Mesendoderm (in vitro differentiated cells): ENCODE results near the gene CRACDL.

ENCODE experiments used
- DNase-seq: peaks from one replicate; pipeline ENCODE4 v3.0.0; 2013
- H2AK5ac ChIP-seq: 2 replicates; pipeline ENCODE4 v1.6.1; 2013; ENCODE audit warnings: low read length, inconsistent platforms
- H2BK120ac ChIP-seq: 2 replicates; pipeline ENCODE4 v1.6.1; 2013; ENCODE audit warnings: low read depth, mild to moderate bottlenecking, low read length, moderate library complexity, mixed read lengths
- H2BK15ac ChIP-seq: replicated peaks from 2 replicates; pipeline ENCODE4 v1.6.1; 2013; ENCODE audit warnings: low read depth, mild to moderate bottlenecking, moderate library complexity
- H2BK5ac ChIP-seq: 2 replicates; pipeline ENCODE4 v1.6.1; 2013; ENCODE audit warnings: low read length, inconsistent platforms
- H3K18ac ChIP-seq: 2 replicates; pipeline ENCODE4 v1.6.1; 2013; ENCODE audit warnings: mild to moderate bottlenecking, low read length, mixed read lengths
- H3K23ac ChIP-seq: one replicate; pipeline ENCODE4 v1.6.1; 2013; ENCODE audit warnings: low read length
- H3K27ac ChIP-seq: 2 replicates; pipeline ENCODE4 v1.5.1; 2013; ENCODE audit warnings: low read depth, mild to moderate bottlenecking, inconsistent platforms, low read length, moderate library complexity
- H3K27me3 ChIP-seq: 2 replicates; pipeline ENCODE4 v1.6.1; 2013; ENCODE audit warnings: low read length, control low read depth, mild to moderate bottlenecking, inconsistent platforms; ENCODE audit not compliant: insufficient read depth, poor library complexity
- H3K36me3 ChIP-seq: 2 replicates; pipeline ENCODE4 v1.6.1; 2013; ENCODE audit warnings: low read length, inconsistent platforms; ENCODE audit not compliant: control insufficient read depth, insufficient read depth
- H3K4ac ChIP-seq: one replicate; pipeline ENCODE4 v1.6.1; 2013; ENCODE audit warnings: low read depth, mild to moderate bottlenecking, low read length, moderate library complexity
- H3K4me1 ChIP-seq: 2 replicates; pipeline ENCODE4 v1.6.1; 2013; ENCODE audit warnings: low read depth, low read length, inconsistent platforms; ENCODE audit not compliant: control insufficient read depth
- H3K4me2 ChIP-seq: 2 replicates; pipeline ENCODE4 v1.6.1; 2013; ENCODE audit warnings: low read length
- H3K4me3 ChIP-seq: 2 replicates; pipeline ENCODE4 v1.5.1; 2013; ENCODE audit warnings: mild to moderate bottlenecking, low read length
- H3K56ac ChIP-seq: one replicate; pipeline ENCODE4 v1.6.1; 2013; ENCODE audit warnings: low read length
- H3K79me1 ChIP-seq: 2 replicates; pipeline ENCODE4 v1.6.1; 2013; ENCODE audit warnings: low read length, inconsistent platforms
- H3K79me2 ChIP-seq: 2 replicates; pipeline ENCODE4 v1.6.1; 2013; ENCODE audit warnings: mild to moderate bottlenecking, low read length; ENCODE audit not compliant: control insufficient read depth, insufficient read depth
- H3K9ac ChIP-seq: 2 replicates; pipeline ENCODE4 v1.6.1; 2013; ENCODE audit warnings: low read length, inconsistent platforms
- H4K5ac ChIP-seq: one replicate; pipeline ENCODE4 v1.6.1; 2013; ENCODE audit warnings: low read length
- H4K8ac ChIP-seq: one replicate; pipeline ENCODE4 v1.6.1; 2013; ENCODE audit warnings: low read depth, mild to moderate bottlenecking, control low read depth, low read length, moderate library complexity
- WGBS: extraction: QIAGEN DNeasy Blood & Tissue Kit; methylation state at CpG from one replicate; pipeline ENCODE4 v1.1.7; 2013; ENCODE audit warnings: low lambda C conversion rate, missing lambda C conversion rate; ENCODE audit not compliant: insufficient coverage; ENCODE audit errors: extremely low coverage; 5-methylcytosine and 5-hydroxymethylcytosine counted together

The CRACDL gene

DNA sequence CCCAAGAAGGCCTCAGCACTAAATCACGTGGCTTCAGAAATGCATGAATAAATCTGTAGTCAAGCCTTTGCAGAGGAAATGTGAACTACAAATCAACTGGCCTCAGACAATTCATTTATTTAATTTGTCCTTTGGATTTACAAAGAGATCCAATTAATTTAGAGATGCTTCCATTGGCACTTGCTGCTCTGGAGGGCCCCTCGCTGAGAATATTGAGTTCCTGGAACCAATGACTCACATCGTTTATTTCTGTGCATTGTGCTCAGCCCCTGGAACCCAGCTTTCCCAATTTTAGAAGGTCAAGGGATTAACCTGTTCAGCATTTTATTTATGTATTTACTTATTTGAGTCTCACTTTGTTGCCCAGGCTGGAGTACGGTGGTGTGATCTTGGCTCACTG, 157.9 kb downstream of the CRACDL start:
- Histone ChIP-seq H3K79me1 (no peaks in the 10 kb centered on the region), H3K4me2 (no peak overlapping the region), H3K79me2 (no peaks in the 10 kb centered on the region), H2BK5ac (no peak overlapping the region), H4K8ac (no peak overlapping the region), H3K36me3 (no peaks in the 10 kb centered on the region), H3K23ac (no peak overlapping the region), H3K27ac (no peak overlapping the region), H4K5ac (no peak overlapping the region), H3K4me3 (no peak overlapping the region), H3K4ac (no peak overlapping the region), H2AK5ac (no peak overlapping the region), H2BK15ac (no peak overlapping the region), H2BK120ac (no peak overlapping the region), H3K27me3 (no peaks in the 10 kb centered on the region), H3K56ac (no peak overlapping the region), H3K9ac (no peak overlapping the region), H3K18ac (no peak overlapping the region), H3K4me1 (no peaks in the 10 kb centered on the region)
- no CpG with 5 or more reads among the region's 4 CpGs for WGBS
- no peak for DNase-seq

DNA sequence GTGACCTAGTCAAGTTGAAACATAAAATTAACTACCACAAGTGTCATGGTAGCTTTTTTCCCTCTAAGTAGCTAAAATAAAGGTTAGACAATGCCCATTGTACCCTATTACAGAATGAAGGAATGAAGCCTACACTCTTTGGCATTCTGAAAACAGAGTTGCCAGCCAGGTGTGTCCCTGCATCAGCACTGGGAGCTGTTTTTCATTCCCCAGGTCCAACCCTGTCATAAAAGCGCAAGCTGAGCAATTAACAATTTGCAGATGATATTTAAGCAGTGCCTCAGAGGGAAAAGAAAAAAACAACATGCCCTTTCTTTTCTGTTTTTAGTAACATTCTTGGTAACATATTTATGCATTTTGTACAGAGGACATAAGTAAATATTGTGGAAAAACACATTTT, 158.3 kb downstream of the CRACDL start:
- H3K56ac ChIP-seq = no peak overlapping the region
- no peak overlapping the region for H3K23ac ChIP-seq
- H3K27ac ChIP-seq = no peak overlapping the region
- H2BK15ac ChIP-seq = no peak overlapping the region
- no peak overlapping the region for H3K9ac ChIP-seq
- H4K8ac ChIP-seq = no peak overlapping the region
- H3K79me1 ChIP-seq = no peaks in the 10 kb centered on the region
- no peak overlapping the region for H2BK5ac ChIP-seq
- H3K4ac ChIP-seq = no peak overlapping the region
- WGBS = no CpG with 5 or more reads among the region's 1 CpG
- H2AK5ac ChIP-seq = no peak overlapping the region
- no peaks in the 10 kb centered on the region for H3K4me1 ChIP-seq
- no peaks in the 10 kb centered on the region for H3K27me3 ChIP-seq
- H3K4me2 ChIP-seq = no peak overlapping the region
- H3K79me2 ChIP-seq = no peaks in the 10 kb centered on the region
- no peak for DNase-seq
- no peak overlapping the region for H2BK120ac ChIP-seq
- no peak overlapping the region for H3K4me3 ChIP-seq
- H4K5ac ChIP-seq = no peak overlapping the region
- no peak overlapping the region for H3K18ac ChIP-seq
- H3K36me3 ChIP-seq = no peaks in the 10 kb centered on the region

DNA sequence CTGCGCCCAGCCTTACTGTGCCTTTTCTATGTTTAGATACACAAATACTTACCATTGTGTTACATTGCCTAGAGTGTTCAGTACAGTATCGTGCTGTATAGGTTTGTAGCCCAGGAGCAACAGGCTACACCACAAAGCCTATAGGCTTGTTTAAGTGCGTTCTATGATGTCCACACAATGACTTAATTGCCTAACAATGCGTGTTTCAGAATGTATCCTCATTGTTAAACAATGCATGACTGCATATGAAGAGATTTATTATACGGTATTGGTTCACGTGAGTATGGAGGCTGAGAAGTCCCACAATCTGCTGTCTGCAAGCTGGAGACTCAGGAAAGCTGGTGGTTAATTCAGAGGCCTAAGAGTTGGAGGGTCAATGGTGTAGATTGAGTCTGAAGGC, 158.9 kb downstream of the CRACDL start:
- Histone ChIP-seq H3K9ac (no peak overlapping the region), H3K18ac (no peak overlapping the region), H3K4ac (no peak overlapping the region), H3K27ac (no peak overlapping the region), H3K27me3 (no peaks in the 10 kb centered on the region), H4K8ac (no peak overlapping the region), H2BK15ac (no peak overlapping the region), H3K23ac (no peak overlapping the region), H3K56ac (no peak overlapping the region), H3K79me2 (no peaks in the 10 kb centered on the region), H3K4me2 (no peak overlapping the region), H4K5ac (no peak overlapping the region), H3K4me1 (no peaks in the 10 kb centered on the region), H3K4me3 (no peak overlapping the region), H3K36me3 (no peaks in the 10 kb centered on the region), H2BK120ac (no peak overlapping the region), H2BK5ac (no peak overlapping the region), H2AK5ac (no peak overlapping the region), H3K79me1 (no peaks in the 10 kb centered on the region)
- no CpG with 5 or more reads among the region's 6 CpGs for WGBS
- DNase-seq = no peak

DNA sequence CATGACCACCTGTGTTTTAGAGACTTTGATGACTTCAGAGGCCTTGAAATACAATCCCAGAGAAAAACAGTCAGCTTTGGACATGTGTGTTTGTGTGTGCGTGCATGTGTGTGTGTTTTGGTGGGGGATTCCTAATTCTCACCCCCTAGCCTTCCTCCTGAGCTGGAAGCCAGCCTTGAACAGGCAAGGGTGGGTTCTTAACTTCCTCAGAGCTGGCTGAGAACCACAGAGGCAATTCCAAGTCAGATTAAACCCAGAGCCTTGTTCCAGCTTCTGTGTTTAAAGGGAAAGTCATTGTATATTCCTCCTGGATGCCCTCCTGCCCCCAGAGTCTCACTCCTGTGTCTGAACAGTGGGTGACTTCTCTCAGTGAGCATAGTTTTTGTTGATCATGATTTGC, 159.9 kb downstream of the CRACDL start:
- H4K8ac ChIP-seq = no peak overlapping the region
- no peak overlapping the region for H3K4me3 ChIP-seq
- H2BK5ac ChIP-seq = no peak overlapping the region
- H3K79me1 ChIP-seq = no peaks in the 10 kb centered on the region
- no peak overlapping the region for H3K4ac ChIP-seq
- H3K23ac ChIP-seq = no peak overlapping the region
- H3K4me2 ChIP-seq = no peak overlapping the region
- no peak overlapping the region for H2BK15ac ChIP-seq
- H2BK120ac ChIP-seq = no peak overlapping the region
- H2AK5ac ChIP-seq = no peak overlapping the region
- H3K4me1 ChIP-seq = no peaks in the 10 kb centered on the region
- no peak for DNase-seq
- H3K27me3 ChIP-seq = no peaks in the 10 kb centered on the region
- no peak overlapping the region for H3K18ac ChIP-seq
- H3K79me2 ChIP-seq = no peaks in the 10 kb centered on the region
- no peak overlapping the region for H3K27ac ChIP-seq
- H3K36me3 ChIP-seq = no peaks in the 10 kb centered on the region
- H3K56ac ChIP-seq = no peak overlapping the region
- no peak overlapping the region for H4K5ac ChIP-seq
- H3K9ac ChIP-seq = no peak overlapping the region
- no CpG with 5 or more reads among the region's 1 CpG for WGBS

DNA sequence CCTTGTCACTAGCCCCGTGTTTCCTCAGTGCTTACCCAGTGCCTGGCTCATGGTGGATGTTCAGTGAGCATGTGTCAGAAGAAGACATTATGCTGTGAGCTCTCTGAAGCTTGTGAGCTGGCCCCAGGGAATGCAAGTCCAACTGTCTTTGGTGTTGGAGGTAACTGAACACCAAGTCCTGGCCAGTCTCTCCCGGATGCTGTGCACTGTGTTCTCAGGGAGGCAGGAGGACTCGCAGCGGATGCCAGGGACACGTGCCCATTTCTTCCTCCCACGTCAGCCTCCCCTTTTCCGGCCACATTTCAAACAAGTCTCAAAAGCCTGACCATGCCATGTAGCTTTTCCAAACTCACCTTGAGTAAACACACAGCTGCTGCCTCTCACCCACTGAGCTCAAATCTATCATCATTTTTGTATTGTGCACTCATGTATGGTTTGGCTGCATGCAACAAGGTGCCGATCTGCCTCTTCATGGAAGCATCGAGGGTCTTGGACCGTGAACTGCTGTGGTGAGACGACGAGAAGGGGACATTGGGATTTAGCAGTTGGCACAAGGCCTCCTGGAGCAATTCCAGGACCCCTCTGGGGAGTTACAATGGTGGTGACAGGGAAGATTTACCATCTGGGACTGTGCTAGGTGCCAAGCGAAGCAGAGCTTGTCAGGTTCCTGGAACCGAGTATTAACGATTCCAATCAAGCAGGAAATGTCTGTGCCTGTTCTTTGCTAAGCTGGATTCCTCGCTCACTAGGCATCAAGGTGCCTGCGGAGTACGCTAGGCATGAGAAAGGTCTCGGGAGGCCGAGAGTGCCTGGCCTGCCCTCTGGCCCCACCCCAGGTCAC, 160.7 kb downstream of the CRACDL start:
- Histone ChIP-seq H3K79me2 (no peaks in the 10 kb centered on the region), H3K79me1 (no peaks in the 10 kb centered on the region), H2AK5ac (no peak overlapping the region), H4K8ac (no peak overlapping the region), H3K9ac (no peak overlapping the region), H3K4ac (no peak overlapping the region), H3K4me2 (no peak overlapping the region), H3K56ac (no peak overlapping the region), H3K27ac (no peak overlapping the region), H3K27me3 (no peaks in the 10 kb centered on the region), H2BK5ac (no peak overlapping the region), H3K4me1 (no peaks in the 10 kb centered on the region), H4K5ac (no peak overlapping the region), H3K4me3 (no peak overlapping the region), H3K18ac (no peak overlapping the region), H3K36me3 (no peaks in the 10 kb centered on the region), H3K23ac (no peak overlapping the region), H2BK120ac (no peak overlapping the region), H2BK15ac (no peak overlapping the region)
- no CpG with 5 or more reads among the region's 20 CpGs for WGBS
- DNase-seq = no peak

DNA sequence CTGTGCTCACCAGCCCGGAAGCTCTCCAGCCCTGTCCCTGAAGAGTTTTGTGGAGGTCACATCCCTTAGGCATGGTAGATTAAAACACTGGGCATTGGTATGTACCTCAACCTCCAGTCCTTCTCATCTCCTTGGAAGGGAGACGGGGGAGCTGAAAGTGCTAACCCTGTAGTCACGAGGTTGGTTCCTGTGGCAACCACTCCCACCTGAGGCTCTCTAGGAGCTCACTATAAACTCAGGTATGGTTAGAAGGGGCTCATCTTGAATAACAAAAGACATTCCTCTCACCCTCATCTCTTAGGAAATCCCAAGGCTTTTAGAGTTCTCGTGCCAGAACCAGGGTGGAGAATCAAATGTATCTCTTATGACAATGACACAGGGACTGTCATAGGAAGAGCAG, 162.1 kb downstream of the CRACDL start:
- Histone ChIP-seq H2AK5ac (no peak overlapping the region), H3K56ac (no peak overlapping the region), H4K8ac (no peak overlapping the region), H3K23ac (no peak overlapping the region), H2BK5ac (no peak overlapping the region), H4K5ac (no peak overlapping the region), H3K27me3 (no peaks in the 10 kb centered on the region), H3K4ac (no peak overlapping the region), H2BK15ac (no peak overlapping the region), H3K36me3 (no peaks in the 10 kb centered on the region), H3K4me2 (no peak overlapping the region), H2BK120ac (no peak overlapping the region), H3K4me3 (no peak overlapping the region), H3K27ac (no peak overlapping the region), H3K18ac (no peak overlapping the region), H3K4me1 (no peaks in the 10 kb centered on the region), H3K9ac (no peak overlapping the region), H3K79me2 (no peaks in the 10 kb centered on the region), H3K79me1 (no peaks in the 10 kb centered on the region)
- DNase-seq = no peak
- no CpG with 5 or more reads among the region's 4 CpGs for WGBS
